Fibroblast of pulmonary artery (primary cell): Measurements from ENCODE around the gene TMPO.
"Not testable (repeated sequence)": the region's sequence is repeated elsewhere in the genome, so short reads cannot be mapped to it uniquely, and the experiment has no call there.

Experiments
- DNase-seq: peaks from one replicate; pipeline ENCODE4 v3.0.0-alpha.2; 2010; ENCODE audit warnings: low read depth
- H3K4me3 ChIP-seq: replicated peaks from 2 replicates; pipeline ENCODE4 v1.5.1; 2011; ENCODE audit warnings: low read depth, mild to moderate bottlenecking, control low read depth, low read length, moderate library complexity
- TF ChIP-seq, protein P1 (sequence below): IDR thresholded peaks from 2 replicates; pipeline ENCODE4 v1.5.1; 2011; ENCODE audit warnings: mild to moderate bottlenecking, control low read depth, low read length, inconsistent platforms; ENCODE audit errors: missing control alignments

Gene TMPO

DNA sequence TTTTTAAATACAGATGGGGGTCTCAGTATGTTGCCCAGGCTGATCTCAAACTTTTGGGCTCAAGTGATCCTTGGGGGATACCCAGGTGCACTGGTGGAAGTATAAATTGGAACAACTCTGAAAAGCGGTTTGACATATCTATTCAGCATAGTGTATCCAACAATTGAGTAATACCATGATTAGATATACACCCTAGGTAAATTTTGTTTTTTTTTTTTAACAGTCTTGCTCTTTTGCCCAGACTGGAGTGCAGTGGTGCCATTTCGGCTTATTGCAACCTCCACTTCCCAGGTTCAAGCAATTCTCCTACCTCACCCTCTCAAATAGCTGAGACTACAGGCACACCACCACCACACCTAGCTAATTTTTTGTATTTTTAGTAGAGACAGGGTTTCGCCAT lies 46.5 kb downstream of the TMPO start:
- H3K4me3 ChIP-seq = no peak overlapping the region
- TF ChIP-seq, protein P1, sequence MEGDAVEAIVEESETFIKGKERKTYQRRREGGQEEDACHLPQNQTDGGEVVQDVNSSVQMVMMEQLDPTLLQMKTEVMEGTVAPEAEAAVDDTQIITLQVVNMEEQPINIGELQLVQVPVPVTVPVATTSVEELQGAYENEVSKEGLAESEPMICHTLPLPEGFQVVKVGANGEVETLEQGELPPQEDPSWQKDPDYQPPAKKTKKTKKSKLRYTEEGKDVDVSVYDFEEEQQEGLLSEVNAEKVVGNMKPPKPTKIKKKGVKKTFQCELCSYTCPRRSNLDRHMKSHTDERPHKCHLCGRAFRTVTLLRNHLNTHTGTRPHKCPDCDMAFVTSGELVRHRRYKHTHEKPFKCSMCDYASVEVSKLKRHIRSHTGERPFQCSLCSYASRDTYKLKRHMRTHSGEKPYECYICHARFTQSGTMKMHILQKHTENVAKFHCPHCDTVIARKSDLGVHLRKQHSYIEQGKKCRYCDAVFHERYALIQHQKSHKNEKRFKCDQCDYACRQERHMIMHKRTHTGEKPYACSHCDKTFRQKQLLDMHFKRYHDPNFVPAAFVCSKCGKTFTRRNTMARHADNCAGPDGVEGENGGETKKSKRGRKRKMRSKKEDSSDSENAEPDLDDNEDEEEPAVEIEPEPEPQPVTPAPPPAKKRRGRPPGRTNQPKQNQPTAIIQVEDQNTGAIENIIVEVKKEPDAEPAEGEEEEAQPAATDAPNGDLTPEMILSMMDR = no peak
- no peak for DNase-seq

DNA sequence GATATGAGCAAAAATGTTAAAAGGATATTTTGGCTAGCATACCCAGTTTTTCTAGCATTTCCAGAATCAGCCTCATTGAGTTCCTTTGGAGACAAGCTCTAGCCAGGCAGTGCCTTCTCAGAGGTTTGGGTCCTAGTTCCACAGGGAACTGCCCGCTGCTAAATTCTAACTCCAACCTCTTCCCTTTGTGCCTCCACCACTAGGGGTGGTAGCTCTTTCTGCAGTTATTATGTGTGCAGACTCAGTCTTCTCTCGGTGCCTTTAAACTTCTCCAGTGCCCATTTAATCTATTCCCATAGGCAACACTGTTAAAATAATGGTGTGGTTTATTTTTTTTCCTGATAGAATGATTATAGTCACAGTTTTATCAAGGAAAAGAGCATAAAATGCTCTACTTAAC lies 56.6 kb downstream of the TMPO start:
- TF ChIP-seq, protein P1 = peak; percentile 43
- peak; percentile 6 for DNase-seq
- H3K4me3 ChIP-seq = no peak overlapping the region

- no peak for DNase-seq
- H3K4me3 ChIP-seq = no peak overlapping the region
- TF ChIP-seq, protein P1 = no peak
Measured at GRCh38 chr12:98574110-98574509, 58.7 kb downstream of the TMPO start.

- TF ChIP-seq, protein P1 = no peak
Measured at GRCh38 chr12:98575013-98575412, 59.6 kb downstream of the TMPO start.

GRCh38 chr12:98576795-98577194 lies 61.4 kb downstream of the TMPO start:
- DNase-seq, H3K4me3 ChIP-seq: not testable (repeated sequence)

More at GRCh38 chr12:98575013-98575412, 59.6 kb downstream of the TMPO start:
- DNase-seq = no peak
- H3K4me3 ChIP-seq = no peak overlapping the region

DNA sequence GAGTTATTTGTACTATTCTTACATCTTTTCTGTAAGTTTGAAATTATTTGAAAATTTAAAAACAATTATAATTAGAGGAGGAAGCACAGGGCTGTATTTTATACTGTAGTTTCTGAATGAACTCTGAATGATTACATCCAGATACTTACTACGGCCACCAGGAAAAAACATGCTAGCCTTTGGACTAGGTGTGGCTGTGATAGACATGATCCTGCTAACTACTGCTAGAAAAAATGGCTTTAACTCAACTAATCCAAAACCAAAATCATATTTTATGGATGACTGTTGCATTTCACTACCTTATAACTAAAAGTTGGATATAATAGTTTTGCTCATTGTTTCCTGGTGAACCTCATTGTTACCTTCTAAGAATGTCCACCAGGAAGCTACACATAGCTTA lies 63.0 kb downstream of the TMPO start:
- DNase-seq = no peak
- TF ChIP-seq, protein P1 = no peak
- no peak overlapping the region for H3K4me3 ChIP-seq

GRCh38 chr12:98578821-98579220 lies 63.4 kb downstream of the TMPO start:
- no peak overlapping the region for H3K4me3 ChIP-seq
- no peak for DNase-seq
- TF ChIP-seq, protein P1 = no peak
